ENCODE measurements around the gene ABCA2.

GRCh38 chr9:136983656-136984314, 44.3 kb downstream of the ABCA2 start:
- TF ChIP-seq SNAI2 (CRISPR knock-in tag; IDR thresholded peaks at IDR 0.05) = no peak
- TF ChIP-seq ZFP3 (CRISPR knock-in tag; IDR thresholded peaks at IDR 0.05) = no peak
- no peak for TF ChIP-seq CSDC2 (CRISPR knock-in tag; IDR thresholded peaks at IDR 0.05)
- TF ChIP-seq RARB (CRISPR knock-in tag; IDR thresholded peaks at IDR 0.05) = no peak
- TF ChIP-seq, protein P1, sequence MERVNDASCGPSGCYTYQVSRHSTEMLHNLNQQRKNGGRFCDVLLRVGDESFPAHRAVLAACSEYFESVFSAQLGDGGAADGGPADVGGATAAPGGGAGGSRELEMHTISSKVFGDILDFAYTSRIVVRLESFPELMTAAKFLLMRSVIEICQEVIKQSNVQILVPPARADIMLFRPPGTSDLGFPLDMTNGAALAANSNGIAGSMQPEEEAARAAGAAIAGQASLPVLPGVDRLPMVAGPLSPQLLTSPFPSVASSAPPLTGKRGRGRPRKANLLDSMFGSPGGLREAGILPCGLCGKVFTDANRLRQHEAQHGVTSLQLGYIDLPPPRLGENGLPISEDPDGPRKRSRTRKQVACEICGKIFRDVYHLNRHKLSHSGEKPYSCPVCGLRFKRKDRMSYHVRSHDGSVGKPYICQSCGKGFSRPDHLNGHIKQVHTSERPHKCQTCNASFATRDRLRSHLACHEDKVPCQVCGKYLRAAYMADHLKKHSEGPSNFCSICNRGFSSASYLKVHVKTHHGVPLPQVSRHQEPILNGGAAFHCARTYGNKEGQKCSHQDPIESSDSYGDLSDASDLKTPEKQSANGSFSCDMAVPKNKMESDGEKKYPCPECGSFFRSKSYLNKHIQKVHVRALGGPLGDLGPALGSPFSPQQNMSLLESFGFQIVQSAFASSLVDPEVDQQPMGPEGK (CRISPR knock-in tag; IDR thresholded peaks at IDR 0.05; ENCODE audit: borderline replicate concordance) = no peak
- TF ChIP-seq ARNTL (CRISPR knock-in tag; IDR thresholded peaks at IDR 0.05; ENCODE audit: borderline replicate concordance, low read depth) = no peak
- no peak for TF ChIP-seq OSR1 (CRISPR knock-in tag; IDR thresholded peaks at IDR 0.05)
- TF ChIP-seq GLIS3 (CRISPR knock-in tag; IDR thresholded peaks at IDR 0.05) = no peak
- no peak for TF ChIP-seq TOX (CRISPR knock-in tag; IDR thresholded peaks at IDR 0.05; ENCODE audit: borderline replicate concordance)
- TF ChIP-seq ESRRG (CRISPR knock-in tag; IDR thresholded peaks at IDR 0.05) = no peak

All from SK-N-SH treated with all-trans-retinoic acid at 6 μM for 48 hours (cell line).